NCI-H2029 (cell line): ENCODE measurements around the gene HS1BP3.

Experiments
- DNase-seq: peaks from one replicate; lab custom pipeline; 2025; lab: John Stamatoyannopoulos, UW

Gene HS1BP3

GRCh38 chr2:20570249-20570648 is 80.6 kb downstream of the HS1BP3 start:
- no peak for DNase-seq

GRCh38 chr2:20569464-20570223 is 81.3 kb downstream of the HS1BP3 start:
- no peak for DNase-seq

- no peak for DNase-seq
These were observed 82.1 kb downstream of the HS1BP3 start for GRCh38 chr2:20568501-20569463.

GRCh38 chr2:20567926-20568179 is 83.0 kb downstream of the HS1BP3 start:
- DNase-seq: no peak
